HepG2 (cell line): Measurements from ENCODE around the gene DYNLL2.

ENCODE experiments used
- EP300 ChIP-seq, 3 experiments: sonication (generic) in 1 of 3; formaldehyde crosslinking in 1 of 3; IDR thresholded peaks; 2 replicates each; pipeline versions ENCODE4 v1.5.1 to v1.6.1; 2011 to 2020; ENCODE audit warnings: low read depth in 2 of 3, low read length in 2 of 3, borderline replicate concordance in 1 of 3, improper control_type of control experiment in 1 of 3, mild to moderate bottlenecking in 1 of 3, missing genetic modification reagents in 1 of 3, moderate library complexity in 1 of 3
- JUN ChIP-seq: sonication (generic); formaldehyde crosslinking; IDR thresholded peaks from 2 replicates; pipeline ENCODE4 v1.4.0; 2020; ENCODE audit warnings: mild to moderate bottlenecking, missing genetic modification reagents
- SIN3A ChIP-seq: IDR thresholded peaks from 2 replicates; pipeline ENCODE4 v1.6.1; 2011; ENCODE audit warnings: low read depth, mild to moderate bottlenecking, control low read depth, low read length, borderline replicate concordance
- ZNF350 ChIP-seq: sonication (generic); formaldehyde crosslinking; IDR thresholded peaks from 2 replicates; pipeline ENCODE4 v1.4.0; 2020; ENCODE audit warnings: mild to moderate bottlenecking, low read depth, missing genetic modification reagents, borderline replicate concordance
- ZNF841 ChIP-seq: sonication (generic); formaldehyde crosslinking; IDR thresholded peaks from 2 replicates; pipeline ENCODE4 v1.8.1; 2023; ENCODE audit warnings: missing genetic modification reagents, borderline replicate concordance
- TF ChIP-seq, protein P1 (sequence below): sonication (generic); formaldehyde crosslinking; IDR thresholded peaks from 2 replicates; pipeline ENCODE4 v1.4.0; 2020; ENCODE audit warnings: missing genetic modification reagents
- TF ChIP-seq, protein P2 (sequence below): sonication (generic); formaldehyde crosslinking; IDR thresholded peaks from 2 replicates; pipeline ENCODE4 v1.5.0; 2020; ENCODE audit warnings: mild to moderate bottlenecking, missing genetic modification reagents, moderate library complexity
- TF ChIP-seq, protein P3 (sequence below): IDR thresholded peaks from 2 replicates; pipeline ENCODE4 v1.6.1; 2012; ENCODE audit warnings: inconsistent platforms
- TF ChIP-seq, protein P4 (sequence below): sonication (generic); formaldehyde crosslinking; IDR thresholded peaks from 2 replicates; pipeline ENCODE4 v1.5.0; 2020; ENCODE audit warnings: missing genetic modification reagents
- TF ChIP-seq, protein P5 (sequence below): sonication (generic); formaldehyde crosslinking; IDR thresholded peaks from 2 replicates; pipeline ENCODE4 v1.4.0; 2020; ENCODE audit warnings: missing genetic modification reagents, mild to moderate bottlenecking, borderline replicate concordance
- TF ChIP-seq, protein P6 (sequence below): sonication (generic); formaldehyde crosslinking; IDR thresholded peaks from 2 replicates; pipeline ENCODE4 v1.5.1; 2020; ENCODE audit warnings: mild to moderate bottlenecking, missing genetic modification reagents, moderate library complexity

DNA sequence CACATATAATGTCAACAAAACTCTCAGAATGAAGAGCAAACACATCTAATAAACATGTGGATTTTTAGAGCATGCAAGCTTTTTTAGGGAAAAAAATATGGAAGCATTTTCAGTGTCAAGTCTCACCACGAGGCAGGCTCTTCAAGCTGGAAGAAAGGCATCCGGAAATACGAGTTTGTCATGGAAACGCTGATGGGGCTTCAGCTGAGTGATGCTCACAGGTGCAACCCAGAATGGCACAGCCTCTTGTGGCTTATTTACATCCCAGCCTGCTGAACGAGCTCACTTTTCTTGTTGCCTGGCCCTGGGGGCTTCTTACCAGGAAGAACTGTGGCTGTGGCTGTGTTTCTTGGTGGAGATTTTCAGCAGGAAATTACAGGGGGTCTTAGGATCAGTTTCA lies 24.1 kb upstream of the DYNLL2 start:
- TF ChIP-seq ZNF841 (CRISPR knock-in tag) = no peak
- TF ChIP-seq, protein P1, sequence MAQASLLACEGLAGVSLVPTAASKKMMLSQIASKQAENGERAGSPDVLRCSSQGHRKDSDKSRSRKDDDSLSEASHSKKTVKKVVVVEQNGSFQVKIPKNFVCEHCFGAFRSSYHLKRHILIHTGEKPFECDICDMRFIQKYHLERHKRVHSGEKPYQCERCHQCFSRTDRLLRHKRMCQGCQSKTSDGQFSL (CRISPR knock-in tag) = no peak
- no peak for TF ChIP-seq EP300 (IDR thresholded peaks at IDR 0.05; ENCODE audit: low read depth in 2 of 2, low read length in 2 of 2)
- no peak for TF ChIP-seq EP300 (CRISPR knock-in tag; IDR thresholded peaks at IDR 0.05; ENCODE audit: borderline replicate concordance)
- TF ChIP-seq, protein P2, sequence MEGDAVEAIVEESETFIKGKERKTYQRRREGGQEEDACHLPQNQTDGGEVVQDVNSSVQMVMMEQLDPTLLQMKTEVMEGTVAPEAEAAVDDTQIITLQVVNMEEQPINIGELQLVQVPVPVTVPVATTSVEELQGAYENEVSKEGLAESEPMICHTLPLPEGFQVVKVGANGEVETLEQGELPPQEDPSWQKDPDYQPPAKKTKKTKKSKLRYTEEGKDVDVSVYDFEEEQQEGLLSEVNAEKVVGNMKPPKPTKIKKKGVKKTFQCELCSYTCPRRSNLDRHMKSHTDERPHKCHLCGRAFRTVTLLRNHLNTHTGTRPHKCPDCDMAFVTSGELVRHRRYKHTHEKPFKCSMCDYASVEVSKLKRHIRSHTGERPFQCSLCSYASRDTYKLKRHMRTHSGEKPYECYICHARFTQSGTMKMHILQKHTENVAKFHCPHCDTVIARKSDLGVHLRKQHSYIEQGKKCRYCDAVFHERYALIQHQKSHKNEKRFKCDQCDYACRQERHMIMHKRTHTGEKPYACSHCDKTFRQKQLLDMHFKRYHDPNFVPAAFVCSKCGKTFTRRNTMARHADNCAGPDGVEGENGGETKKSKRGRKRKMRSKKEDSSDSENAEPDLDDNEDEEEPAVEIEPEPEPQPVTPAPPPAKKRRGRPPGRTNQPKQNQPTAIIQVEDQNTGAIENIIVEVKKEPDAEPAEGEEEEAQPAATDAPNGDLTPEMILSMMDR (CRISPR knock-in tag) = no peak
- TF ChIP-seq, protein P3, sequence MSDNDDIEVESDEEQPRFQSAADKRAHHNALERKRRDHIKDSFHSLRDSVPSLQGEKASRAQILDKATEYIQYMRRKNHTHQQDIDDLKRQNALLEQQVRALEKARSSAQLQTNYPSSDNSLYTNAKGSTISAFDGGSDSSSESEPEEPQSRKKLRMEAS = no peak
- TF ChIP-seq ZNF350 (CRISPR knock-in tag) = no peak
- no peak for TF ChIP-seq SIN3A
- TF ChIP-seq, protein P4, sequence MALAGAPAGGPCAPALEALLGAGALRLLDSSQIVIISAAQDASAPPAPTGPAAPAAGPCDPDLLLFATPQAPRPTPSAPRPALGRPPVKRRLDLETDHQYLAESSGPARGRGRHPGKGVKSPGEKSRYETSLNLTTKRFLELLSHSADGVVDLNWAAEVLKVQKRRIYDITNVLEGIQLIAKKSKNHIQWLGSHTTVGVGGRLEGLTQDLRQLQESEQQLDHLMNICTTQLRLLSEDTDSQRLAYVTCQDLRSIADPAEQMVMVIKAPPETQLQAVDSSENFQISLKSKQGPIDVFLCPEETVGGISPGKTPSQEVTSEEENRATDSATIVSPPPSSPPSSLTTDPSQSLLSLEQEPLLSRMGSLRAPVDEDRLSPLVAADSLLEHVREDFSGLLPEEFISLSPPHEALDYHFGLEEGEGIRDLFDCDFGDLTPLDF = no peak
- TF ChIP-seq, protein P5, sequence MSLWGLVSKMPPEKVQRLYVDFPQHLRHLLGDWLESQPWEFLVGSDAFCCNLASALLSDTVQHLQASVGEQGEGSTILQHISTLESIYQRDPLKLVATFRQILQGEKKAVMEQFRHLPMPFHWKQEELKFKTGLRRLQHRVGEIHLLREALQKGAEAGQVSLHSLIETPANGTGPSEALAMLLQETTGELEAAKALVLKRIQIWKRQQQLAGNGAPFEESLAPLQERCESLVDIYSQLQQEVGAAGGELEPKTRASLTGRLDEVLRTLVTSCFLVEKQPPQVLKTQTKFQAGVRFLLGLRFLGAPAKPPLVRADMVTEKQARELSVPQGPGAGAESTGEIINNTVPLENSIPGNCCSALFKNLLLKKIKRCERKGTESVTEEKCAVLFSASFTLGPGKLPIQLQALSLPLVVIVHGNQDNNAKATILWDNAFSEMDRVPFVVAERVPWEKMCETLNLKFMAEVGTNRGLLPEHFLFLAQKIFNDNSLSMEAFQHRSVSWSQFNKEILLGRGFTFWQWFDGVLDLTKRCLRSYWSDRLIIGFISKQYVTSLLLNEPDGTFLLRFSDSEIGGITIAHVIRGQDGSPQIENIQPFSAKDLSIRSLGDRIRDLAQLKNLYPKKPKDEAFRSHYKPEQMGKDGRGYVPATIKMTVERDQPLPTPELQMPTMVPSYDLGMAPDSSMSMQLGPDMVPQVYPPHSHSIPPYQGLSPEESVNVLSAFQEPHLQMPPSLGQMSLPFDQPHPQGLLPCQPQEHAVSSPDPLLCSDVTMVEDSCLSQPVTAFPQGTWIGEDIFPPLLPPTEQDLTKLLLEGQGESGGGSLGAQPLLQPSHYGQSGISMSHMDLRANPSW (CRISPR knock-in tag) = no peak
- no peak for TF ChIP-seq JUN (CRISPR knock-in tag)
- TF ChIP-seq, protein P6, sequence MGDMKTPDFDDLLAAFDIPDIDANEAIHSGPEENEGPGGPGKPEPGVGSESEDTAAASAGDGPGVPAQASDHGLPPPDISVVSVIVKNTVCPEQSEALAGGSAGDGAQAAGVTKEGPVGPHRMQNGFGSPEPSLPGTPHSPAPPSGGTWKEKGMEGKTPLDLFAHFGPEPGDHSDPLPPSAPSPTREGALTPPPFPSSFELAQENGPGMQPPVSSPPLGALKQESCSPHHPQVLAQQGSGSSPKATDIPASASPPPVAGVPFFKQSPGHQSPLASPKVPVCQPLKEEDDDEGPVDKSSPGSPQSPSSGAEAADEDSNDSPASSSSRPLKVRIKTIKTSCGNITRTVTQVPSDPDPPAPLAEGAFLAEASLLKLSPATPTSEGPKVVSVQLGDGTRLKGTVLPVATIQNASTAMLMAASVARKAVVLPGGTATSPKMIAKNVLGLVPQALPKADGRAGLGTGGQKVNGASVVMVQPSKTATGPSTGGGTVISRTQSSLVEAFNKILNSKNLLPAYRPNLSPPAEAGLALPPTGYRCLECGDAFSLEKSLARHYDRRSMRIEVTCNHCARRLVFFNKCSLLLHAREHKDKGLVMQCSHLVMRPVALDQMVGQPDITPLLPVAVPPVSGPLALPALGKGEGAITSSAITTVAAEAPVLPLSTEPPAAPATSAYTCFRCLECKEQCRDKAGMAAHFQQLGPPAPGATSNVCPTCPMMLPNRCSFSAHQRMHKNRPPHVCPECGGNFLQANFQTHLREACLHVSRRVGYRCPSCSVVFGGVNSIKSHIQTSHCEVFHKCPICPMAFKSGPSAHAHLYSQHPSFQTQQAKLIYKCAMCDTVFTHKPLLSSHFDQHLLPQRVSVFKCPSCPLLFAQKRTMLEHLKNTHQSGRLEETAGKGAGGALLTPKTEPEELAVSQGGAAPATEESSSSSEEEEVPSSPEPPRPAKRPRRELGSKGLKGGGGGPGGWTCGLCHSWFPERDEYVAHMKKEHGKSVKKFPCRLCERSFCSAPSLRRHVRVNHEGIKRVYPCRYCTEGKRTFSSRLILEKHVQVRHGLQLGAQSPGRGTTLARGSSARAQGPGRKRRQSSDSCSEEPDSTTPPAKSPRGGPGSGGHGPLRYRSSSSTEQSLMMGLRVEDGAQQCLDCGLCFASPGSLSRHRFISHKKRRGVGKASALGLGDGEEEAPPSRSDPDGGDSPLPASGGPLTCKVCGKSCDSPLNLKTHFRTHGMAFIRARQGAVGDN (CRISPR knock-in tag) = no peak
